PC-9 (cell line): ENCODE measurements around the gene HELZ. TPM values are rescaled to one million over a fixed set of nuclear protein-coding genes. Genes with fewer than 3 reads are reported as not detected.

Source experiments
- BruUV-seq: library from RNA; stranded (reverse); fragments of 400-500 nt; replicated peaks from 2 replicates; lab custom pipeline; 2021; lab: Mats Ljungman, UMichigan
- CTCF ChIA-PET: fragments of 300-600 bp; sonication (Branson Sonifier 250); formaldehyde crosslinking; loops from one replicate; lab custom pipeline; 2022; ENCODE audit warnings: antibody characterized with exemption; lab: Charles Lee
- POLR2A ChIA-PET: fragments of 300-600 bp; sonication (Branson Sonifier 250); formaldehyde crosslinking; loops from one replicate; lab custom pipeline; 2022; ENCODE audit warnings: antibody characterized with exemption; ENCODE audit not compliant: unreplicated experiment; lab: Charles Lee
- DNase-seq, 2 experiments: peaks; one replicate each; pipeline versions ENCODE4 v3.0.0 to v3.0.0-alpha.2; 2015 to 2022; ENCODE audit warnings: mixed read lengths in 1 of 2
- H2AFZ ChIP-seq: fragments of 200-600 bp; sonication (generic); 2 replicates; pipeline ENCODE4 v1.8.1; 2017; ENCODE audit warnings: antibody characterized with exemption
- H3F3A ChIP-seq: fragments of 200-600 bp; sonication (generic); 2 replicates; pipeline ENCODE4 v1.8.1; 2017; ENCODE audit warnings: antibody characterized with exemption, mild to moderate bottlenecking, low read depth; ENCODE audit not compliant: insufficient read depth
- H3K27ac ChIP-seq: fragments of 200-600 bp; sonication (generic); 2 replicates; pipeline ENCODE4 v1.6.1; 2016; ENCODE audit warnings: mixed run types
- H3K27me3 ChIP-seq: fragments of 200-600 bp; sonication (generic); 2 replicates; pipeline ENCODE4 v1.6.1; 2016; ENCODE audit warnings: low read depth, mixed run types; ENCODE audit not compliant: insufficient read depth
- H3K36me3 ChIP-seq: fragments of 200-600 bp; sonication (generic); 2 replicates; pipeline ENCODE4 v1.6.1; 2016; ENCODE audit warnings: low read depth, mixed run types
- H3K4me1 ChIP-seq: fragments of 200-600 bp; sonication (generic); replicated peaks from 2 replicates; pipeline ENCODE4 v1.6.1; 2016; ENCODE audit warnings: mixed run types; ENCODE audit not compliant: insufficient read depth
- H3K4me2 ChIP-seq: fragments of 200-600 bp; sonication (generic); 2 replicates; pipeline ENCODE4 v1.6.1; 2017; ENCODE audit warnings: mixed run types
- H3K4me3 ChIP-seq: fragments of 200-600 bp; sonication (generic); 2 replicates; pipeline ENCODE4 v1.6.1; 2016; ENCODE audit warnings: mixed run types
- H3K79me2 ChIP-seq: fragments of 200-600 bp; sonication (generic); 2 replicates; pipeline ENCODE4 v1.6.1; 2017; ENCODE audit warnings: low read depth, mixed run types
- H3K9me2 ChIP-seq: fragments of 200-600 bp; sonication (generic); 2 replicates; pipeline ENCODE4 v1.8.1; 2017; ENCODE audit warnings: mild to moderate bottlenecking; ENCODE audit not compliant: insufficient read depth
- H3K9me3 ChIP-seq: fragments of 200-600 bp; sonication (generic); 2 replicates; pipeline ENCODE4 v1.8.1; 2016; ENCODE audit warnings: low read depth; ENCODE audit not compliant: insufficient read depth
- H4K20me1 ChIP-seq: fragments of 200-600 bp; sonication (generic); 2 replicates; pipeline ENCODE4 v1.8.1; 2017; ENCODE audit not compliant: insufficient read depth
- CTCF ChIP-seq: fragments of 200-600 bp; sonication (generic); conservative IDR thresholded peaks from 2 replicates; pipeline ENCODE4 v1.6.1; 2017; ENCODE audit warnings: mixed run types, antibody characterized with exemption, mild to moderate bottlenecking, moderate library complexity
- EZH2 ChIP-seq: fragments of 200-600 bp; sonication (generic); IDR thresholded peaks from 2 replicates; pipeline ENCODE4 v1.8.0; 2017; ENCODE audit warnings: antibody characterized with exemption, low read depth
- intact Hi-C: fragments of 100-400 bp; cut with micrococcal nuclease; formaldehyde crosslinking; loops from one replicate; pipeline ENCODE4 v1.10.0; 2022; ENCODE audit not compliant: unreplicated experiment
- total RNA-seq: library from RNA; stranded (reverse); gene quantifications from 2 replicates; pipeline ENCODE4 v1.2.3, GENCODE V29; 2021

Gene HELZ
- total RNA-seq, 1 experiment from 2014 or later = 38.0 TPM

- Histone ChIP-seq H3K79me2 (no peaks in the 10 kb centered on the region), H3K4me1 (no peaks in the 10 kb centered on the region), H4K20me1 (0 out of 2 replicates have a peak, but pooled peaks cover 5% of the 10 kb centered on the region), H3K27me3 (no peaks in the 10 kb centered on the region), H3K9me3 (peaks cover 3% of the 10 kb centered on the region), H3K9me2 (no peaks in the 10 kb centered on the region), H3K4me3 (no peak overlapping the region), H2AFZ (no peak overlapping the region), H3F3A (peaks cover 7% of the 10 kb centered on the region; the same call in 1 of the 2 replicates), H3K27ac (no peak overlapping the region), H3K4me2 (no peak overlapping the region), H3K36me3 (peaks cover 22% of the 10 kb centered on the region)
- ChIA-PET CTCF (no interaction called here), POLR2A (no interaction called here)
- BruUV-seq = no TSS peak
- intact Hi-C loops = no loop called here
- TF ChIP-seq CTCF (no peak), EZH2 (no peak)
- no peak for DNase-seq
These were observed 133.7 kb downstream of the HELZ start for GRCh38 chr17:67111327-67111726.

- Histone ChIP-seq H2AFZ (no peak overlapping the region), H3K27me3 (no peaks in the 10 kb centered on the region), H3K9me2 (no peaks in the 10 kb centered on the region), H3K79me2 (no peaks in the 10 kb centered on the region), H4K20me1 (0 out of 2 replicates have a peak, but pooled peaks cover 5% of the 10 kb centered on the region), H3F3A (no peaks in the 10 kb centered on the region), H3K9me3 (no peaks in the 10 kb centered on the region), H3K4me1 (no peaks in the 10 kb centered on the region), H3K27ac (no peak overlapping the region), H3K4me2 (no peak overlapping the region), H3K4me3 (no peak overlapping the region), H3K36me3 (peaks cover 17% of the 10 kb centered on the region; the same call in 1 of the 2 replicates)
- intact Hi-C loops = no loop called here
- TF ChIP-seq EZH2 = no peak
- ChIA-PET POLR2A (no interaction called here), CTCF (no interaction called here)
- BruUV-seq = no TSS peak
- no peak for DNase-seq
These were observed 134.4 kb downstream of the HELZ start for GRCh38 chr17:67110619-67111018.

- H3K79me2 ChIP-seq = no peaks in the 10 kb centered on the region
- H3K9me2 ChIP-seq = no peaks in the 10 kb centered on the region
- H3K27me3 ChIP-seq = no peaks in the 10 kb centered on the region
- H3K36me3 ChIP-seq = peaks cover 17% of the 10 kb centered on the region; the same call in 1 of the 2 replicates
- CTCF ChIA-PET = no interaction called here
- intact Hi-C loops = no loop called here
- no TSS peak for BruUV-seq
- no peaks in the 10 kb centered on the region for H4K20me1 ChIP-seq
- POLR2A ChIA-PET = no interaction called here
- H3F3A ChIP-seq = no peaks in the 10 kb centered on the region
- no peak overlapping the region for H3K27ac ChIP-seq
- H3K9me3 ChIP-seq = no peaks in the 10 kb centered on the region
- H3K4me3 ChIP-seq = no peak overlapping the region
- no peak overlapping the region for H3K4me2 ChIP-seq
- no peaks in the 10 kb centered on the region for H3K4me1 ChIP-seq
- TF ChIP-seq EZH2 (no peak), CTCF (no peak)
- no peak overlapping the region for H2AFZ ChIP-seq
- no peak for DNase-seq
These were observed 135.9 kb downstream of the HELZ start for GRCh38 chr17:67109111-67109510.
